SK-N-MC (cell line): ENCODE measurements around the gene PGD.

Source experiments
- DNase-seq: peaks from one replicate; pipeline ENCODE4 v3.0.0-alpha.2; 2011; ENCODE audit warnings: low read depth, low spot score
- H3K27ac ChIP-seq: fragments of 200-600 bp; sonication (generic); 2 replicates; pipeline ENCODE4 v1.5.1; 2016; ENCODE audit warnings: mixed run types
- H3K36me3 ChIP-seq: fragments of 200-600 bp; sonication (generic); 2 replicates; pipeline ENCODE4 v1.6.1; 2017; ENCODE audit warnings: antibody characterized with exemption, low read length, mixed read lengths; ENCODE audit not compliant: insufficient read depth
- H3K4me3 ChIP-seq: fragments of 200-600 bp; sonication (generic); 2 replicates; pipeline ENCODE4 v1.5.1; 2016
- H3K9ac ChIP-seq: fragments of 200-600 bp; sonication (generic); 2 replicates; pipeline ENCODE4 v1.8.0; 2017; ENCODE audit warnings: mixed run types, mixed read lengths; ENCODE audit not compliant: insufficient read length
- H3K9me3 ChIP-seq: fragments of 200-600 bp; sonication (generic); 2 replicates; pipeline ENCODE4 v1.6.1; 2017; ENCODE audit warnings: low read depth, mild to moderate bottlenecking, antibody characterized with exemption, low read length, moderate library complexity, mixed read lengths
- EZH2 ChIP-seq: fragments of 200-600 bp; sonication (generic); IDR thresholded peaks from one replicate; pipeline ENCODE4 v1.6.1; 2017; ENCODE audit warnings: antibody characterized with exemption
- FOXP2 ChIP-seq: optimal IDR thresholded peaks from 2 replicates; pipeline ENCODE3; 2011; ENCODE audit warnings: mild to moderate bottlenecking, moderate library complexity; ENCODE audit not compliant: insufficient read depth; ENCODE audit errors: extremely low read length, control extremely low read depth
- POLR2AphosphoS5 ChIP-seq: IDR thresholded peaks from 2 replicates; pipeline ENCODE4 v1.6.1; 2012; ENCODE audit warnings: mild to moderate bottlenecking, low read depth, low read length, borderline replicate concordance

PGD gene

GRCh38 chr1:10438677-10439163, 39.9 kb downstream of the PGD start:
- TF ChIP-seq POLR2AphosphoS5 (no peak), FOXP2 (no peak), EZH2 (no peak)
- Histone ChIP-seq H3K27ac (no peak overlapping the region), H3K36me3 (peaks cover 6% of the 10 kb centered on the region; the same call in 1 of the 2 replicates), H3K9ac (peak overlapping the region; percentile 2), H3K9me3 (no peaks in the 10 kb centered on the region), H3K4me3 (no peak overlapping the region)
- no peak for DNase-seq

GRCh38 chr1:10440305-10440704, 41.4 kb downstream of the PGD start:
- Histone ChIP-seq H3K9ac (no peak overlapping the region), H3K9me3 (no peaks in the 10 kb centered on the region), H3K27ac (no peak overlapping the region), H3K4me3 (no peak overlapping the region), H3K36me3 (peaks cover 6% of the 10 kb centered on the region; the same call in 1 of the 2 replicates)
- DNase-seq: no peak
- no peak for TF ChIP-seq FOXP2
- no peak for TF ChIP-seq EZH2
- no peak for TF ChIP-seq POLR2AphosphoS5

GRCh38 chr1:10440794-10441193, 41.9 kb downstream of the PGD start:
- Histone ChIP-seq H3K4me3 (no peak overlapping the region), H3K27ac (no peak overlapping the region), H3K9ac (no peak overlapping the region), H3K36me3 (peaks cover 6% of the 10 kb centered on the region; the same call in 1 of the 2 replicates), H3K9me3 (no peaks in the 10 kb centered on the region)
- no peak for DNase-seq
- TF ChIP-seq EZH2 (no peak), POLR2AphosphoS5 (no peak), FOXP2 (no peak)

GRCh38 chr1:10444248-10444647, 45.4 kb downstream of the PGD start:
- Histone ChIP-seq H3K27ac (peak overlapping the region; percentile 13; the same call in 1 of the 2 replicates), H3K9me3 (no peaks in the 10 kb centered on the region), H3K36me3 (peaks cover 6% of the 10 kb centered on the region; the same call in 1 of the 2 replicates), H3K9ac (no peak overlapping the region), H3K4me3 (no peak overlapping the region)
- no peak for TF ChIP-seq EZH2
- TF ChIP-seq POLR2AphosphoS5: no peak
- no peak for TF ChIP-seq FOXP2
- DNase-seq: no peak

- peaks cover 6% of the 10 kb centered on the region; the same call in 1 of the 2 replicates for H3K36me3 ChIP-seq
- peak overlapping the region; percentile 13; the same call in 1 of the 2 replicates for H3K27ac ChIP-seq
- no peak for DNase-seq
- TF ChIP-seq FOXP2 (no peak), EZH2 (no peak)
- H3K9ac ChIP-seq: no peak overlapping the region
- H3K9me3 ChIP-seq: no peaks in the 10 kb centered on the region
- no peak overlapping the region for H3K4me3 ChIP-seq
Observed at GRCh38 chr1:10444795-10445397, 46.0 kb downstream of the PGD start.

- TF ChIP-seq EZH2 (no peak), POLR2AphosphoS5 (no peak), FOXP2 (no peak)
- no peak overlapping the region for H3K27ac ChIP-seq
- H3K9me3 ChIP-seq: no peaks in the 10 kb centered on the region
- no peak overlapping the region for H3K9ac ChIP-seq
- H3K36me3 ChIP-seq: no peaks in the 10 kb centered on the region
- H3K4me3 ChIP-seq: no peak overlapping the region
- no peak for DNase-seq
Observed at GRCh38 chr1:10446790-10447422, 48.0 kb downstream of the PGD start.

GRCh38 chr1:10449751-10450150, 50.9 kb downstream of the PGD start, which contains the start of gene CORT:
Gene CORT, plus strand, starts transcription at chr1:10450031. Its CDS starts 193 bp downstream, at chr1:10450224.
- no peaks in the 10 kb centered on the region for H3K9me3 ChIP-seq
- peak within 1 kb of the TSS; percentile 94 for H3K27ac ChIP-seq
- DNase-seq: no peak
- peak within 1 kb of the TSS; percentile 63 for H3K9ac ChIP-seq
- H3K36me3 ChIP-seq: no peaks in the 10 kb centered on the region
- peak within 1 kb of the TSS; percentile 79 for H3K4me3 ChIP-seq
- TF ChIP-seq EZH2 (no peak), POLR2AphosphoS5 (no peak), FOXP2 (no peak)

GRCh38 chr1:10450156-10450814, 51.4 kb downstream of the PGD start:
- no peak for DNase-seq
- no peaks in the 10 kb centered on the region for H3K36me3 ChIP-seq
- H3K4me3 ChIP-seq: peak overlapping the region; percentile 79; the same call in 1 of the 2 replicates
- H3K9me3 ChIP-seq: no peaks in the 10 kb centered on the region
- TF ChIP-seq EZH2 (no peak), FOXP2 (no peak), POLR2AphosphoS5 (no peak)
- no peak overlapping the region for H3K9ac ChIP-seq
- peak overlapping the region; percentile 94 for H3K27ac ChIP-seq
